GM12892 (cell line): Measurements from ENCODE around the gene ANXA11.
A peak's percentile ranks its signal among the peaks of the same experiment; 100 is the strongest.

Experiments
- DNase-seq: peaks from one replicate; pipeline ENCODE4 v3.0.0; 2011; ENCODE audit not compliant: insufficient read length
- FAIRE-seq: peaks from 2 replicates; lab custom pipeline; 2011; peaks lifted over from hg19 to GRCh38; lab: Jason Lieb, UNC
- POLR2A ChIP-seq: IDR thresholded peaks from 2 replicates; pipeline ENCODE4 v1.6.1; 2011; ENCODE audit warnings: low read depth, low read length, control low read depth
- POLR2AphosphoS5 ChIP-seq: IDR thresholded peaks from 2 replicates; pipeline ENCODE4 v1.6.1; 2011; ENCODE audit warnings: low read depth, low read length, control low read depth
- TAF1 ChIP-seq: IDR thresholded peaks from 2 replicates; pipeline ENCODE4 v1.6.1; 2011; ENCODE audit warnings: low read depth, mild to moderate bottlenecking, control low read depth, low read length, borderline replicate concordance

ANXA11 gene

GRCh38 chr10:80110986-80111385 is 94.4 kb downstream of the ANXA11 start:
- DNase-seq (no peak), FAIRE-seq (no peak)
- TF ChIP-seq POLR2AphosphoS5, result no peak
- no peak for TF ChIP-seq TAF1
- no peak for TF ChIP-seq POLR2A

- TF ChIP-seq POLR2A, result no peak
- no peak for TF ChIP-seq TAF1
- no peak for TF ChIP-seq POLR2AphosphoS5
- DNase-seq (no peak), FAIRE-seq (no peak)
These were observed 96.6 kb downstream of the ANXA11 start for GRCh38 chr10:80108576-80109239.

- no peak for FAIRE-seq
- TF ChIP-seq POLR2AphosphoS5 (no peak), TAF1 (no peak), POLR2A (no peak)
- DNase-seq, result peak; percentile 22
These were observed 101.0 kb downstream of the ANXA11 start for GRCh38 chr10:80104066-80104926.
